ENCODE data around the gene PARD3.

DNA sequence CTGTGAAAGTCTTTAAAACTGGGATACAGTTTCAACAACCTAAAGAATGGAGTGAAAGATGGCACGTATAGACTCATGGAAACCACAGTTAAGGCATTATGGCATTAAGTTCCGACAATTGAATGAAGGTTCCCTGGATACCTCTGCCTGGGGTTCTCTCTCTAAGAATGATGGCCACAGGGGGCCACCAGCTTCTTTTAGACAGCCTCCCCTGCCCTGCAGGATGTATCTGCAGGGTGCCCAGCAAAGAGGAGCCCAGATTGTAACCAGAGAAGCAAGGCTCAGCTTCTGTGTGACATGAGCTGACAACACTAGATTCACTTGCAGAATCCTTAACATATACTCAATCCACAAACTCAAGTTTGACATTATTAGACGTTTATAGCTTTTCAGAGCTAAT, 645.4 kb downstream of the PARD3 start:
- TF ChIP-seq, protein P1, sequence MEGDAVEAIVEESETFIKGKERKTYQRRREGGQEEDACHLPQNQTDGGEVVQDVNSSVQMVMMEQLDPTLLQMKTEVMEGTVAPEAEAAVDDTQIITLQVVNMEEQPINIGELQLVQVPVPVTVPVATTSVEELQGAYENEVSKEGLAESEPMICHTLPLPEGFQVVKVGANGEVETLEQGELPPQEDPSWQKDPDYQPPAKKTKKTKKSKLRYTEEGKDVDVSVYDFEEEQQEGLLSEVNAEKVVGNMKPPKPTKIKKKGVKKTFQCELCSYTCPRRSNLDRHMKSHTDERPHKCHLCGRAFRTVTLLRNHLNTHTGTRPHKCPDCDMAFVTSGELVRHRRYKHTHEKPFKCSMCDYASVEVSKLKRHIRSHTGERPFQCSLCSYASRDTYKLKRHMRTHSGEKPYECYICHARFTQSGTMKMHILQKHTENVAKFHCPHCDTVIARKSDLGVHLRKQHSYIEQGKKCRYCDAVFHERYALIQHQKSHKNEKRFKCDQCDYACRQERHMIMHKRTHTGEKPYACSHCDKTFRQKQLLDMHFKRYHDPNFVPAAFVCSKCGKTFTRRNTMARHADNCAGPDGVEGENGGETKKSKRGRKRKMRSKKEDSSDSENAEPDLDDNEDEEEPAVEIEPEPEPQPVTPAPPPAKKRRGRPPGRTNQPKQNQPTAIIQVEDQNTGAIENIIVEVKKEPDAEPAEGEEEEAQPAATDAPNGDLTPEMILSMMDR (IDR thresholded peaks at IDR 0.05): no peak
- no peak for TF ChIP-seq POLR2A (IDR thresholded peaks at IDR 0.05)

Data from Peyer's patch (tissue), 4 donors.